Upper lobe of right lung (tissue), 1 donor: Measurements from ENCODE around the gene IQSEC1. TPM values are rescaled to one million over a fixed set of nuclear protein-coding genes. Genes with fewer than 3 reads are reported as not detected.

ENCODE experiments used
- ATAC-seq: fragments of 200-7000 bp; cut with Tn5 transposase; one replicate; pipeline ENCODE4 v1.9.1; 2020; ENCODE audit warnings: mild to moderate bottlenecking, moderate library complexity
- DNase-seq: peaks from one replicate; pipeline ENCODE4 v3.0.0-alpha.2; 2020
- H3K27ac ChIP-seq: fragments of 200-600 bp; one replicate; pipeline ENCODE4 v1.8.0; 2022
- H3K27me3 ChIP-seq: fragments of 200-600 bp; one replicate; pipeline ENCODE4 v1.8.0; 2022; ENCODE audit warnings: mild to moderate bottlenecking
- H3K36me3 ChIP-seq: fragments of 200-600 bp; one replicate; pipeline ENCODE4 v1.8.0; 2022
- H3K4me1 ChIP-seq: fragments of 200-600 bp; one replicate; pipeline ENCODE4 v1.8.0; 2022
- H3K4me3 ChIP-seq: fragments of 200-600 bp; one replicate; pipeline ENCODE4 v1.8.0; 2022; ENCODE audit warnings: mild to moderate bottlenecking
- H3K9me3 ChIP-seq: fragments of 200-600 bp; one replicate; pipeline ENCODE4 v1.8.0; 2022
- intact Hi-C: fragments of 100-400 bp; cut with DNase I; formaldehyde crosslinking; loops from one replicate; pipeline ENCODE4 v1.11.0; 2022
- total RNA-seq: library from RNA; stranded (reverse); fragmentation: NEBNext Ultra II Directional; extraction: Animal tissue kit (Norgen Biotek cat#: 25700); gene quantifications from one replicate; pipeline ENCODE4 v1.2.1, GENCODE V29; 2021
- TF ChIP-seq, protein P1 (sequence below): fragments of 200-600 bp; IDR thresholded peaks from one replicate; pipeline ENCODE4 v1.8.0; 2022; ENCODE audit warnings: antibody characterized with exemption
- donor health status: DM: no; HTN: yes; CAD: no; lungs with severe emphysema.

The IQSEC1 gene
- total RNA-seq, 1 donor from 2014 or later = 61.6 TPM

GRCh38 chr3:12967606-12968351 is 105.5 kb downstream of the IQSEC1 start:
- TF ChIP-seq, protein P1, sequence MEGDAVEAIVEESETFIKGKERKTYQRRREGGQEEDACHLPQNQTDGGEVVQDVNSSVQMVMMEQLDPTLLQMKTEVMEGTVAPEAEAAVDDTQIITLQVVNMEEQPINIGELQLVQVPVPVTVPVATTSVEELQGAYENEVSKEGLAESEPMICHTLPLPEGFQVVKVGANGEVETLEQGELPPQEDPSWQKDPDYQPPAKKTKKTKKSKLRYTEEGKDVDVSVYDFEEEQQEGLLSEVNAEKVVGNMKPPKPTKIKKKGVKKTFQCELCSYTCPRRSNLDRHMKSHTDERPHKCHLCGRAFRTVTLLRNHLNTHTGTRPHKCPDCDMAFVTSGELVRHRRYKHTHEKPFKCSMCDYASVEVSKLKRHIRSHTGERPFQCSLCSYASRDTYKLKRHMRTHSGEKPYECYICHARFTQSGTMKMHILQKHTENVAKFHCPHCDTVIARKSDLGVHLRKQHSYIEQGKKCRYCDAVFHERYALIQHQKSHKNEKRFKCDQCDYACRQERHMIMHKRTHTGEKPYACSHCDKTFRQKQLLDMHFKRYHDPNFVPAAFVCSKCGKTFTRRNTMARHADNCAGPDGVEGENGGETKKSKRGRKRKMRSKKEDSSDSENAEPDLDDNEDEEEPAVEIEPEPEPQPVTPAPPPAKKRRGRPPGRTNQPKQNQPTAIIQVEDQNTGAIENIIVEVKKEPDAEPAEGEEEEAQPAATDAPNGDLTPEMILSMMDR = no peak
- Histone ChIP-seq H3K27me3 (no peaks in the 10 kb centered on the region), H3K27ac (peak overlapping the region; percentile 78), H3K4me3 (peak overlapping the region; percentile 87), H3K36me3 (no peaks in the 10 kb centered on the region), H3K9me3 (no peaks in the 10 kb centered on the region), H3K4me1 (peaks cover 46% of the 10 kb centered on the region)
- DNase-seq (peak; percentile 96), ATAC-seq (peak; percentile 97)
- intact Hi-C loops = no loop called here

DNA sequence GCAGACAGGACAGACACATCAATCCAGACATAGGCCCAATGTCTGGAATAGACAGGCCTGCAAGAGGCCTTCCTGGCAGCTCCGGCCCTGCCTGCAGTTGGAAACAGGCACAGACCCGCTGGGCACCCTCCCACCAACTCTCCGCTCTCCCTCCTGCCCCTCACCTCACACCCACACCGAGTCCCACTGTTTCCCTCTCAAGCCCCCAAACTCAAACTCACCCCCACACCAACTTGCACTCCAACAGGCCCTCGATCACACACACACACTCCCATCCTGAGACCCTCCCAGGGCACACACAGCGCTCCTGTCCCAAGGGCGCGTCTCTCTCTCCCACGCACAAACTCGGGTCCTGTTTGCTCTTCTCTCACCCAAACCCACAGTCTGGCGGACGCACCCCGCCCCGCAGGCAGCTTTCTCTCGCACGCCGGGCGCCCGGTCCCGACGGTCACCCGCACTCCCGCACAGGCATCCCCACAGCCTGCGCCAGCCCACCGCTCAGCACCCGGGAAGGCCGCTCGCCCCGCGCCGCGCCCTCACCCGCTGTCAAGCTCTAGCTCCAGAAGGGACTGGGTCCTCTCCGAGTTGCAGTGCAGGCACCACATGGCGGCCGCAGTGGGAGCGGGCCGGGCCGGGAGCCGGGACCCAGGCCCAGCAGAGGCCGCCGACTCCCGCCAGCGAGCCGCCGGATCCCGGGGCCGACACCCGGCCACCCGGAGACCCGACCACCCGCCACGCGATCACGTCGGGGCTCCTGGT is 106.2 kb downstream of the IQSEC1 start:
- TF ChIP-seq, protein P1 = no peak
- H3K27ac ChIP-seq = peak overlapping the region; percentile 78
- H3K36me3 ChIP-seq = no peaks in the 10 kb centered on the region
- peaks cover 51% of the 10 kb centered on the region for H3K4me1 ChIP-seq
- intact Hi-C loops = no loop called here
- H3K9me3 ChIP-seq = no peaks in the 10 kb centered on the region
- no peak for DNase-seq
- peak overlapping the region; percentile 87 for H3K4me3 ChIP-seq
- no peaks in the 10 kb centered on the region for H3K27me3 ChIP-seq
- peak; percentile 32 for ATAC-seq

- Histone ChIP-seq H3K36me3 (no peaks in the 10 kb centered on the region), H3K9me3 (no peaks in the 10 kb centered on the region), H3K27ac (no peak overlapping the region), H3K27me3 (no peaks in the 10 kb centered on the region), H3K4me3 (peak overlapping the region; percentile 87), H3K4me1 (peaks cover 51% of the 10 kb centered on the region)
- TF ChIP-seq, protein P1 = no peak
- DNase-seq (no peak), ATAC-seq (no peak)
- intact Hi-C loops = no loop called here
Measured at GRCh38 chr3:12965999-12966846, 107.0 kb downstream of the IQSEC1 start.

DNA sequence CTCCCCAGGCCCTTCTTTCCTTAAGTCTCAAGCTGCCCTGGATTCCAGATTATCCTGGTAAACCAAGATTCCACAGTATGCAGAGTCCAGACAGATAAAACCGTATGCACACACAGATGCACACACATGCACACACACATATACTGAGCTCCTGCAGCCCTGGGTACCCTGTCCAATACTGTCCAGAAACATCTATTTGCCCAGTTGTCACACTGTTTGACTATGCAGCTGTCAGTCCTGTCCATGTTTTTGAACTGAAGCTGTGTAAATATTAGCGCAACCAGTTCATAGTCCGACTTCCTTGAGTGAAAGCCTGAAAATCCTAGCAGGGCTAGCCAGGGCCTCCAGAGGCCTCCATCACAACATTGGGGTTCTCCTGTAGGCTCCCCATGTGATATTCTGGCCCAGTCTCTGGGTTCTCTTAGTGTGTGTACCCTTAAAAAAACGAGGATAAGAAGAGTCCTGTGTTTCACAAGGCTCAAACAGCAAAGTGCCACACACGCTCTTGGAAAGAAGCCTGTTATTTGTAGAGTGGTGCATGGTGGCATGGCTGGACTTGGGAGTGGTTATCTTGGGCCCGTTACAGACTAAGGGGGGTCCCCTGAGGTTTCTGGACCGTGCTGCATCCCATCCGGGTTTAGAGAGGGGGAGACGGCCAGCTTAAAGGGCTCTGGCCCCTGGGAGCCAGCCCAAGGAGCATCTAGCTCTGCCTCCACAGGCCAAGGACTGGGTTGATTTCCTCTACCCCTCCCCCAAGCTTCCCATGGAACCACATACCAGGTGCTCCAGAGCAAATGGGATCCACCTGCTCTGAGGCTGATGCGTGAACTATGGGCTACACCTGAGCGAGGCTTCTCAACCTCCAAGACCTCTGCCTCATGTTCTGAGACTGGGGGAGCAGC is 108.3 kb downstream of the IQSEC1 start:
- Histone ChIP-seq H3K27ac (peak overlapping the region; percentile 36), H3K4me3 (no peak overlapping the region), H3K9me3 (no peaks in the 10 kb centered on the region), H3K4me1 (peaks cover 62% of the 10 kb centered on the region), H3K27me3 (no peaks in the 10 kb centered on the region), H3K36me3 (no peaks in the 10 kb centered on the region)
- TF ChIP-seq, protein P1 = no peak
- ATAC-seq (no peak), DNase-seq (no peak)
- intact Hi-C loops = no loop called here
